Endodermal cell (in vitro differentiated cells): Measurements from ENCODE around the gene AKAP13. TPM values are rescaled to one million over a fixed set of nuclear protein-coding genes. Genes with fewer than 3 reads are reported as not detected.

Experiments used
- DNase-seq: peaks from one replicate; pipeline ENCODE4 v3.0.0-alpha.2; 2017
- H3K27ac ChIP-seq: 2 replicates; pipeline ENCODE4 v1.5.1; 2013; ENCODE audit warnings: mild to moderate bottlenecking, low read depth, low read length, moderate library complexity
- H3K27me3 ChIP-seq: 2 replicates; pipeline ENCODE4 v1.6.1; 2013; ENCODE audit warnings: mild to moderate bottlenecking, low read length, moderate library complexity; ENCODE audit not compliant: insufficient read depth, control insufficient read depth, poor library complexity, severe bottlenecking
- H3K36me3 ChIP-seq: 2 replicates; pipeline ENCODE4 v1.7.0; 2013; ENCODE audit warnings: mild to moderate bottlenecking, low read length, moderate library complexity; ENCODE audit not compliant: control insufficient read depth, insufficient read depth
- H3K4me1 ChIP-seq: one replicate; pipeline ENCODE4 v1.7.0; 2013; ENCODE audit warnings: low read length; ENCODE audit not compliant: control insufficient read depth, insufficient read depth
- H3K4me3 ChIP-seq: 2 replicates; pipeline ENCODE4 v1.5.1; 2013; ENCODE audit warnings: mild to moderate bottlenecking, low read length, moderate library complexity
- H3K9ac ChIP-seq: 2 replicates; pipeline ENCODE4 v1.6.1; 2013; ENCODE audit warnings: mild to moderate bottlenecking, low read length, moderate library complexity; ENCODE audit not compliant: poor library complexity, severe bottlenecking; ENCODE audit errors: extremely low read depth
- H3K9me3 ChIP-seq: 2 replicates; pipeline ENCODE4 v1.6.1; 2013; ENCODE audit warnings: mild to moderate bottlenecking, low read length, moderate library complexity; ENCODE audit not compliant: control insufficient read depth
- H3K27ac Mint-ChIP-seq: 2 replicates; pipeline ENCODE4 v1.8.0; 2020; ENCODE audit warnings: mixed read lengths
- H3K27me3 Mint-ChIP-seq: 2 replicates; pipeline ENCODE4 v1.8.0; 2021; ENCODE audit warnings: mild to moderate bottlenecking, mixed read lengths; ENCODE audit not compliant: insufficient read depth
- H3K36me3 Mint-ChIP-seq: 2 replicates; pipeline ENCODE4 v1.8.0; 2020; ENCODE audit warnings: low read depth, mixed read lengths
- H3K4me1 Mint-ChIP-seq: 2 replicates; pipeline ENCODE4 v1.8.0; 2020; ENCODE audit warnings: mixed read lengths
- H3K4me3 Mint-ChIP-seq: 2 replicates; pipeline ENCODE4 v1.8.0; 2020; ENCODE audit warnings: mild to moderate bottlenecking, moderate library complexity, mixed read lengths
- H3K9me3 Mint-ChIP-seq: 2 replicates; pipeline ENCODE4 v1.8.0; 2020; ENCODE audit warnings: mild to moderate bottlenecking, mixed read lengths
- CTCF ChIP-seq: fragments of 200-600 bp; sonication (generic); conservative IDR thresholded peaks from 2 replicates; pipeline ENCODE4 v1.5.0; 2021; ENCODE audit warnings: antibody characterized with exemption, mild to moderate bottlenecking
- WGBS, 2 experiments: methylation state at CpG; one replicate each; pipeline versions ENCODE4 v1.1.5 to v1.1.7; 2013; ENCODE audit warnings: missing lambda C conversion rate in 2 of 2, mixed read lengths in 1 of 2; ENCODE audit not compliant: insufficient coverage in 1 of 2, insufficient read length in 1 of 2; 5-methylcytosine and 5-hydroxymethylcytosine counted together
- total RNA-seq, 2 donors: library from RNA; stranded (reverse); fragmentation: NEBNext Ultra II Directional in 1 of 2; extraction: Animal tissue kit (Norgen Biotek cat#: 25700) in 1 of 2; gene quantifications; 2 replicates in 1 of 2; 3 replicates in 1 of 2; pipeline ENCODE4 v1.2.1, GENCODE V29; 2021

Gene AKAP13
- total RNA-seq, 2 donors from 2014 or later = 115 to 131 TPM

- Mint-ChIP-seq H3K36me3 (peaks cover 2% of the 10 kb centered on the region), H3K27ac (no peak overlapping the region), H3K27me3 (no peaks in the 10 kb centered on the region), H3K4me3 (no peak overlapping the region), H3K4me1 (peaks cover 47% of the 10 kb centered on the region), H3K9me3 (no peaks in the 10 kb centered on the region)
- no peak overlapping the region for H3K4me3 ChIP-seq
- H3K27me3 ChIP-seq = no peaks in the 10 kb centered on the region
- DNase-seq = no peak
- 80 to 83% methylated on average over 1 to 2 of the region's 2 CpGs for WGBS, 2 experiments
- H3K9ac ChIP-seq = no peak overlapping the region
- no peak for TF ChIP-seq CTCF
- peaks cover 32% of the 10 kb centered on the region for H3K4me1 ChIP-seq
- peaks cover 3% of the 10 kb centered on the region for H3K36me3 ChIP-seq
- no peak overlapping the region for H3K27ac ChIP-seq
- H3K9me3 ChIP-seq = no peaks in the 10 kb centered on the region
These were observed 18.4 kb downstream of the AKAP13 start for GRCh38 chr15:85398822-85399221.

- no peak for TF ChIP-seq CTCF
- Histone ChIP-seq H3K9ac (no peak overlapping the region), H3K4me3 (no peak overlapping the region), H3K9me3 (no peaks in the 10 kb centered on the region), H3K27me3 (no peaks in the 10 kb centered on the region), H3K27ac (no peak overlapping the region), H3K4me1 (peaks cover 24% of the 10 kb centered on the region), H3K36me3 (peaks cover 3% of the 10 kb centered on the region)
- Mint-ChIP-seq H3K36me3 (peaks cover 2% of the 10 kb centered on the region), H3K4me1 (peaks cover 47% of the 10 kb centered on the region), H3K27ac (no peak overlapping the region), H3K27me3 (no peaks in the 10 kb centered on the region), H3K9me3 (no peaks in the 10 kb centered on the region), H3K4me3 (no peak overlapping the region)
- 94% methylated on average over 4 to 5 of the region's 5 CpGs for WGBS, 2 experiments
- no peak for DNase-seq
These were observed 19.2 kb downstream of the AKAP13 start for GRCh38 chr15:85399627-85400026.

- Mint-ChIP-seq H3K4me1 (peaks cover 48% of the 10 kb centered on the region), H3K36me3 (peaks cover 2% of the 10 kb centered on the region), H3K9me3 (no peaks in the 10 kb centered on the region), H3K27me3 (no peaks in the 10 kb centered on the region), H3K27ac (no peak overlapping the region), H3K4me3 (no peak overlapping the region)
- TF ChIP-seq CTCF = no peak
- H3K4me1 ChIP-seq = peaks cover 24% of the 10 kb centered on the region
- H3K4me3 ChIP-seq = no peak overlapping the region
- no peak overlapping the region for H3K27ac ChIP-seq
- no peak for DNase-seq
- peaks cover 3% of the 10 kb centered on the region for H3K36me3 ChIP-seq
- WGBS, 2 experiments = 92 to 99% methylated on average over 3 of the region's 3 CpGs
- H3K9ac ChIP-seq = no peak overlapping the region
- H3K27me3 ChIP-seq = no peaks in the 10 kb centered on the region
- no peaks in the 10 kb centered on the region for H3K9me3 ChIP-seq
These were observed 20.2 kb downstream of the AKAP13 start for GRCh38 chr15:85400606-85401005.
